GM20431 (cell line): ENCODE results near the gene PIERCE2.

Experiments
- in situ Hi-C: fragments of 300-500 bp; cut with MseI, MboI; formaldehyde crosslinking; loops from one replicate; pipeline ENCODE4 v1.15.0; 2020; ENCODE audit warnings: low sequenced_read_pairs; ENCODE audit not compliant: unreplicated experiment

The PIERCE2 gene

GRCh38 chr15:55420171-55420866 is 12.0 kb downstream of the PIERCE2 start:
- in situ Hi-C loops: no loop called here

- in situ Hi-C loops: no loop called here
Measured at GRCh38 chr15:55422089-55422488, 13.8 kb downstream of the PIERCE2 start.

DNA sequence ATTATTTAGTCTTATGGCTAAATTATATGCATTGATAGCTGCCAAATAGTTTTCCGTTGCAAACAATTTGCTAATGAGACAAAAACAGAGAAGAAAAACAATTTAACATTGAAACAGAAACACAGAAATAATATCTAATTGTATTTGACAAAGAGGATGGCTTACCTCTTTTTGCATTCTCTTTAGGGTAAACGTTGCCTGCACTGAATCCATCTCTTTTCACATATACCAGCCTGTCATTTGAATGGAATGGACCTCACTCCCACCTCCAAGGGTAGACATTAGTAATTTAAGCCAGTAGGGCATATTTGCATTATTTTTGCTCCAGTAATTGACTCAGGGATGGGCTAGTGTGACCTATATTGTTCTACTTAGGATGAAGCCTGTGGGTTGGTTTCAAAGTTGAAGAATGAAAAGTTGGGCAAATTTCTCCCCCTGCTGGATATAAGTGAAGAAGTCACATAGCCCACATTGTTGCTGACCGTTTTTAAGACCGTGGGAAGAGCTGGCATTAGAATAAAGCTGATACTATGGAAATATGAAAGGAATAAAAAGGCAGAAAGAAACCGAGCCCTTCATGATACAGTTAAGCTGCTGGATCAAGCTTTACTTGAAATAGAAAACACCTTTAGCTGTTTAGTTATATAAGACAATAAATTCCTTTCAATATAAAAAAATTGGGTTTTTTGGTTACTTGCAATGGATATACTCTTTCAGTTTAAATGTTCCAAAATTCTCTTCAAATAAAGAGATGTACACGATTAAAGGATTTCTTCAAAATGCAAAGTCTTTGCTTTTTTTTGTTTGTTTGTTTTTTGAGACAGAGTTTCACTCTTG is 26.9 kb downstream of the PIERCE2 start:
- in situ Hi-C loops: loop anchor here (25.0 kb wide), 1 partner anchor 223 kb away; no protein-coding TSS in a partner anchor

- in situ Hi-C loops: loop anchor here (25.0 kb wide), 1 partner anchor 231 kb away; no protein-coding TSS in a partner anchor
Measured at GRCh38 chr15:55443141-55443540, 34.8 kb downstream of the PIERCE2 start.

DNA sequence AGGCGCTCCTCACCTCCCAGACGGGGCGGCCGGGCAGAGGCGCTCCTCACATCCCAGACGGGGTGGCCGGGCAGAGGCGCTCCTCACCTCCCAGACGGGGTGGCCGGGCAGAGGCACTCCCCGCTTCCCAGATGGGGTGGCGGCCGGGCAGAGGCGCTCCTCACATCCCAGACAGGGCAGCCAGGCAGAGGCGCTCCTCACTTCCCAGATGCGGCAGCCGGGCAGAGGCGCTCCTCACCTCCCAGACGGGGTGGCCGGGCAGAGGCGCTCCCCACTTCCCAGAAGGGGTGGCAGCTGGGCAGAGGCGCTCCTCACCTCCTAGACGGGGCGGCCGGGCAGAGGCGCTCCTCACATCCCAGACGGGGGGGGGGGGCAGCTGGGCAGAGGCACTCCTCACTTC is 37.6 kb downstream of the PIERCE2 start:
- in situ Hi-C loops: loop anchor here (25.0 kb wide), 1 partner anchor 234 kb away; no protein-coding TSS in a partner anchor

GRCh38 chr15:55446379-55447029 is 38.2 kb downstream of the PIERCE2 start:
- in situ Hi-C loops: loop anchor here (25.0 kb wide), 1 partner anchor 234 kb away; no protein-coding TSS in a partner anchor

DNA sequence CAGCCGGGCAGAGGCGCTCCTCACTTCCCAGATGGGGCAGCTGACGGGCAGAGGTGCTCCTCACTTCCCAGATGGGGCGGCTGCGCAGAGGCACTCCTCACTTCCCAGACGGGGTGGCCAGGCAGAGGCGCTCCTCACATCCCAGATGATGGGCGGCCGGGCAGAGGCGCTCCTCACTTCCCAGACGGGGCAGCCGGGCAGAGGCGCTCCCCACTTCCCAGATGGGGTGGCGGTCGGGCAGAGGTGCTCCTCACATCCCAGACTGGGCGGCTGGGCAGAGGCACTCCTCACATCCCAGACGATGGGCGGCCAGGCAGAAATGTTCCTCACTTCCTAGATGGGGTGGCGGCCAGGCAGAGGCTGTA is 38.7 kb downstream of the PIERCE2 start:
- in situ Hi-C loops: loop anchor here (25.0 kb wide), 1 partner anchor 235 kb away; no protein-coding TSS in a partner anchor

DNA sequence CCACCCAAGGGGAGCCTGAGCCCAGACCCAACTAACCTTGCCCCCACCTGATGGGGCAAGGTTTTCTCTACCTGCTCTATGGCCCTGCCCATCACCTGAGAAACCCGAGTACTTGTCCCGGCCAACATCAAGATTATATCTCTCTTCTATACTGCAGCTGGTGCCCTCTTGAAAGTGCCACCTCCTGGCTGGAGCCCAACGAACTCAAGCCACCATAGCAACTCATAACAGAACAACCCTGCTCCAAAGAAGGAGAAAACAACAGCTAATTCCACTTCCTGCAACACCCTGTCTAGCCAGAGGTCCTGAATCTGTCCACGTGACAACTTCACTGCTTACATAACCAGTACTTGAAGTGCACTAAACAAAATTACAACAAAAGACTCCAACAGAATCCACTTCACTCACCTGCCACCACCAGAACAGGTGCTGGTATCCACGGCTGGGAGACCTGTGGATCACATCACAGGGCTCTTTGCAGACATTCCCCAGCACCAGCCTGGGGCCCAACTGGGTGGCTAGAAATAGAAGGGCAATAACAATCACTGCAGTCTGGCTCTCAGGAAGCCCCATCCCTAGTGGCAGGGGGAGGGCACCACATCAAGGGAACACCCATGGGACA is 49.2 kb downstream of the PIERCE2 start:
- in situ Hi-C loops: no loop called here

DNA sequence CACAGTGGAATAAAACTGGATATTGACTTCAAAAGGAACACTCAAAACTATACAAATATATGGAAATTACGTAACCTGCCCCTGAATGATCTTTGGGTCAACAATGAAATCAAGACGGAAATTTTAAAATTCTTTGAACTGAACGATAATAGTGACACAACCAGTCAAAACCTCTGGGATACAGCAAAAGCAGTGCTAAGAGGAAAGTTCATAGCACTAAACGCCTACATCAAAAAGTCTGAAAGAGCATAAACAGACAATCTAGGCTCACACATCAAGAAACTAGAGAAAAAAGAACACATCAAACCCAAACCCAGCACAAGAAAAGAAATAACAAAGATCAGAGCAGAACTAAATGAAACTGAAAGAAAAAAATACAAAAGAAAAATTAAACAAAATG is 53.2 kb downstream of the PIERCE2 start:
- in situ Hi-C loops: no loop called here

- in situ Hi-C loops: no loop called here
Measured at GRCh38 chr15:55468321-55468720, 60.0 kb downstream of the PIERCE2 start.
